K562 (cell line): Measurements from ENCODE around the gene IRF2. TPM values are rescaled to one million over a fixed set of nuclear protein-coding genes. Genes with fewer than 3 reads are reported as not detected.

Experiments used
- ATF3 ChIP-seq, 2 experiments: fragments of 450-650 bp in 1 of 2; sonication (generic) in 1 of 2; formaldehyde crosslinking in 1 of 2; IDR thresholded peaks in 1 of 2; conservative IDR thresholded peaks in 1 of 2; 2 replicates each; pipeline versions ENCODE4 v1.6.1 to v1.8.1; 2016 to 2023; ENCODE audit warnings: mild to moderate bottlenecking in 2 of 2, moderate library complexity in 2 of 2, inconsistent platforms in 1 of 2, missing genetic modification reagents in 1 of 2
- CBFA2T3 ChIP-seq: fragments of 450-650 bp; IDR thresholded peaks from 2 replicates; pipeline ENCODE4 v1.6.1; 2017
- COPS2 ChIP-seq: fragments of 450-650 bp; conservative IDR thresholded peaks from 2 replicates; pipeline ENCODE4 v1.6.1; 2016; ENCODE audit warnings: mild to moderate bottlenecking, moderate library complexity
- ETS2 ChIP-seq: IDR thresholded peaks from 2 replicates; pipeline ENCODE4 v1.6.1; 2016; ENCODE audit warnings: borderline replicate concordance, missing genetic modification characterization, mild to moderate bottlenecking, moderate library complexity, missing compliant biosample characterization; ENCODE audit not compliant: poor library complexity, severe bottlenecking
- GATAD2A ChIP-seq: fragments of 450-650 bp; IDR thresholded peaks from 2 replicates; pipeline ENCODE4 v1.6.1; 2017
- GATAD2B ChIP-seq: fragments of 450-650 bp; IDR thresholded peaks from 2 replicates; pipeline ENCODE4 v1.6.1; 2017; ENCODE audit warnings: mild to moderate bottlenecking, borderline replicate concordance
- HES1 ChIP-seq: fragments of 450-650 bp; IDR thresholded peaks from 2 replicates; pipeline ENCODE4 v1.6.1; 2016; ENCODE audit warnings: low read depth, mild to moderate bottlenecking, moderate library complexity
- ILF3 ChIP-seq: fragments of 450-650 bp; IDR thresholded peaks from 2 replicates; pipeline ENCODE4 v1.6.1; 2018; ENCODE audit warnings: antibody characterized with exemption, mild to moderate bottlenecking, moderate library complexity, borderline replicate concordance
- JUN ChIP-seq, 2 experiments: sonication (generic) in 1 of 2; formaldehyde crosslinking in 1 of 2; IDR thresholded peaks; 2 replicates each; pipeline versions ENCODE4 v1.6.1 to v1.8.0; 2012 to 2022; ENCODE audit warnings: borderline replicate concordance in 2 of 2, mild to moderate bottlenecking in 2 of 2, improper control_type of control experiment in 1 of 2, low read depth in 1 of 2, low read length in 1 of 2, missing genetic modification reagents in 1 of 2
- NCOR1 ChIP-seq: fragments of 450-650 bp; IDR thresholded peaks from 2 replicates; pipeline ENCODE4 v1.6.1; 2016; ENCODE audit warnings: mild to moderate bottlenecking, moderate library complexity
- NEUROD1 ChIP-seq: fragments of 150-350 bp; IDR thresholded peaks from 2 replicates; pipeline ENCODE4 v1.6.1; 2014; ENCODE audit warnings: borderline replicate concordance, low read length, low read depth; ENCODE audit not compliant: partially characterized antibody
- NFIC ChIP-seq: fragments of 450-650 bp; IDR thresholded peaks from 2 replicates; pipeline ENCODE4 v1.6.1; 2017; ENCODE audit warnings: mild to moderate bottlenecking, inconsistent platforms
- NR2C1 ChIP-seq, 2 experiments: fragments of 450-650 bp; IDR thresholded peaks; 2 replicates each; pipeline ENCODE4 v1.6.1; 2017; ENCODE audit warnings: mild to moderate bottlenecking in 2 of 2, antibody characterized with exemption in 1 of 2, inconsistent platforms in 1 of 2, missing compliant biosample characterization in 1 of 2, missing genetic modification characterization in 1 of 2
- POLR2A ChIP-seq: fragments of 450-650 bp; conservative IDR thresholded peaks from 2 replicates; pipeline ENCODE4 v1.6.1; 2016
- POLR3G ChIP-seq: IDR thresholded peaks from 2 replicates; pipeline ENCODE4 v1.6.1; 2011; ENCODE audit not compliant: insufficient read length, insufficient replicate concordance; ENCODE audit errors: extremely low read depth
- PPARD ChIP-seq: fragments of 250-450 bp; sonication (Bioruptor Pico); IDR thresholded peaks from 2 replicates; pipeline ENCODE4 v1.8.0; 2022; ENCODE audit warnings: inconsistent platforms, mild to moderate bottlenecking, moderate library complexity
- SMAD2 ChIP-seq: fragments of 150-350 bp; IDR thresholded peaks from 2 replicates; pipeline ENCODE4 v1.6.1; 2014; ENCODE audit warnings: low read depth, mild to moderate bottlenecking, low read length
- SRSF1 ChIP-seq: fragments of 200-400 bp; formaldehyde crosslinking; IDR thresholded peaks from 2 replicates; pipeline ENCODE4 v1.6.1; 2017; ENCODE audit warnings: mild to moderate bottlenecking, low read depth, low read length, moderate library complexity
- TCF3 ChIP-seq: sonication (generic); formaldehyde crosslinking; IDR thresholded peaks from 2 replicates; pipeline ENCODE4 v1.4.0; 2020; ENCODE audit warnings: mild to moderate bottlenecking, missing genetic modification reagents
- ZBTB11 ChIP-seq, 3 experiments: fragments of 200-800 bp in 1 of 3; fragments of 250-450 bp in 1 of 3; fragments of 450-650 bp in 1 of 3; sonication (Bioruptor Pico) in 1 of 3; sonication (Bioruptor generic) in 1 of 3; formaldehyde crosslinking in 1 of 3; IDR thresholded peaks; 2 replicates each; pipeline versions ENCODE4 v1.6.1 to v1.8.0; 2016 to 2022; ENCODE audit warnings: mild to moderate bottlenecking in 2 of 3, missing genetic modification characterization in 2 of 3, missing compliant biosample characterization in 1 of 3, moderate library complexity in 1 of 3
- ZBTB17 ChIP-seq: fragments of 450-650 bp; formaldehyde crosslinking; IDR thresholded peaks from 2 replicates; pipeline ENCODE4 v1.4.0; 2020; ENCODE audit warnings: mild to moderate bottlenecking
- ZKSCAN1 ChIP-seq: fragments of 150-350 bp; IDR thresholded peaks from 2 replicates; pipeline ENCODE4 v1.6.1; 2016; ENCODE audit warnings: low read depth, low read length
- polyA plus RNA-seq, 8 experiments: library from polyadenylated mRNA; depleted of rRNA in 4 of 8; stranded (reverse) in 5 of 8; unstranded in 3 of 8; fragments of >200 nt; fragmentation: Nextera tagmentation in 2 of 8; fragmentation: Illumina TruSeq in 1 of 8; extraction: Ambion mirVana in 2 of 8; extraction: Trizol in 1 of 8; gene quantifications; 2 replicates each; pipeline versions ENCODE4 v1.2.1 to v1.2.3, GENCODE V29; 2011 to 2014; ENCODE audit warnings: inconsistent platforms in 1 of 8, missing spikeins in 1 of 8
- total RNA-seq, 7 experiments: library from RNA; depleted of rRNA in 6 of 7; stranded (reverse); fragments of >200 nt in 6 of 7; fragmentation: Illumina TruSeq in 2 of 7; extraction: Trizol in 2 of 7; gene quantifications; 2 replicates each; pipeline versions ENCODE4 v1.2.1 to v1.2.3, GENCODE V29; 2011 to 2021; ENCODE audit warnings: low replicate concordance in 1 of 7

Gene IRF2
- total and polyA plus RNA-seq, 9 of the 15 experiments (the other 6 are each of a cell fraction or from before 2014, with no cell fraction given) = 7.1 to 17.1 (median 11.3) TPM

- TF ChIP-seq GATAD2B (0 out of 2 replicates have a peak, but pooled peaks have one; percentile 21), POLR3G (no peak), NEUROD1 (no peak), ZKSCAN1 (no peak), POLR2A (no peak), ZBTB11 (CRISPR knock-in tag; IDR thresholded peaks at IDR 0.05) (no peak), GATAD2A (no peak), TCF3 (CRISPR knock-in tag) (peak; percentile 69), SMAD2 (no peak), ILF3 (no peak), ETS2 (tag) (no peak), NR2C1 (IDR thresholded peaks at IDR 0.05) (peak; percentile 93), NR2C1 (tag; IDR thresholded peaks at IDR 0.05) (peak; percentile 93), NCOR1 (peak; percentile 62), ATF3 (IDR thresholded peaks at IDR 0.05) (no peak), ATF3 (CRISPR knock-in tag; conservative IDR thresholded peaks at IDR 0.05) (no peak), SRSF1 (no peak), JUN (IDR thresholded peaks at IDR 0.05; ENCODE audit: borderline replicate concordance, low read depth, low read length) (no peak), JUN (CRISPR knock-in tag; IDR thresholded peaks at IDR 0.05; ENCODE audit: borderline replicate concordance) (no peak), COPS2 (no peak), HES1 (no peak), NFIC (peak; percentile 30; the same call in 1 of the 2 replicates), PPARD (no peak), CBFA2T3 (peak; percentile 80), ZBTB17 (CRISPR knock-in tag) (no peak)
These were observed 60.9 kb downstream of the IRF2 start (continued) for GRCh38 chr4:184413261-184414046.
